Neutrophil (primary cell): Measurements from ENCODE around the gene PTPN4.

ENCODE experiments used
- H3K27ac ChIP-seq: fragments of 200-600 bp; sonication (generic); 2 replicates; pipeline ENCODE4 v1.5.1; 2016; ENCODE audit warnings: mild to moderate bottlenecking, moderate library complexity
- H3K27me3 ChIP-seq: fragments of 200-600 bp; sonication (generic); 2 replicates; pipeline ENCODE4 v1.6.0; 2016; ENCODE audit warnings: mild to moderate bottlenecking
- H3K36me3 ChIP-seq: fragments of 200-600 bp; sonication (generic); 2 replicates; pipeline ENCODE4 v1.5.1; 2017
- H3K4me1 ChIP-seq, 2 experiments: fragments of 200-600 bp in 1 of 2; sonication (generic) in 1 of 2; 1 replicate in 1 of 2; 2 replicates in 1 of 2; pipeline versions ENCODE4 v1.5.1 to v1.6.1; 2013 to 2016; ENCODE audit warnings: low read depth in 1 of 2, low read length in 1 of 2, mild to moderate bottlenecking in 1 of 2, moderate library complexity in 1 of 2; ENCODE audit not compliant: control insufficient read depth in 1 of 2, insufficient read depth in 1 of 2
- H3K4me3 ChIP-seq, 2 experiments: fragments of 200-600 bp in 1 of 2; sonication (generic) in 1 of 2; 1 replicate in 1 of 2; 2 replicates in 1 of 2; pipeline ENCODE4 v1.5.1; 2013 to 2016; ENCODE audit warnings: low read depth in 1 of 2, low read length in 1 of 2, mild to moderate bottlenecking in 1 of 2, moderate library complexity in 1 of 2
- H3K9me3 ChIP-seq: fragments of 200-600 bp; sonication (generic); 2 replicates; pipeline ENCODE4 v1.5.1; 2016
- TF ChIP-seq, protein P1 (sequence below): fragments of 200-600 bp; sonication (generic); IDR thresholded peaks from 2 replicates; pipeline ENCODE4 v1.5.1; 2016; ENCODE audit warnings: antibody characterized with exemption

The PTPN4 gene

DNA sequence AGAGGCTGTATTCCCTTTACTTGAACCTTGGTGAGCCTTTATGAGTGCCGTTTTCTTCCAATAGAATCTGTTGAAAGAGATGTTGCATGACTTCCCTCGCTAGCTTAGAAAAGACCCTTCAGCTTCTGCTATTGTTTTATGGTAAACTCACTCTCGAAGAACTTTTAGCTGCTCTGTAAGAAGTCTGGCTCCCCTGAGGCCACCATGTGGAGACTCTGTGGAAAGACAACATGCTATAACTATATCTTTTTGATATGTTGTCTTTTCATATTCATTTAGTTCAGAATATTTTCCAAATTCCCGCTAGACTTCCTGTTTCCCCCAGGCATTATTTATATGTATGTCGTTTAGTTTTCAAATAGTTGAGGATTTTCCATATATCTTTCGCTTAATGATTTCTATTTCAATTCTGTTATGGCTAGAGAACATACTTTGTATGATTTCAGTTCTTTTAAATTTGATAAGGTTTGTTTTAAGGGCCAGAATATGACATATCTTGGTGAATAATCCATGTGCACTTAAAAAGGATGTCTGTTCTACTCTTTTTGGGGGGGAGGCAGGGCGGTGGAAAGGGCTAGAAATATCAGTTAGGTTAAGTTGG, 64.1 kb downstream of the PTPN4 start:
- Histone ChIP-seq H3K4me1 (no peaks in the 10 kb centered on the region), H3K9me3 (no peaks in the 10 kb centered on the region), H3K4me3 (no peak overlapping the region), H3K36me3 (no peaks in the 10 kb centered on the region), H3K27ac (no peak overlapping the region), H3K27me3 (no peaks in the 10 kb centered on the region)
- TF ChIP-seq, protein P1, sequence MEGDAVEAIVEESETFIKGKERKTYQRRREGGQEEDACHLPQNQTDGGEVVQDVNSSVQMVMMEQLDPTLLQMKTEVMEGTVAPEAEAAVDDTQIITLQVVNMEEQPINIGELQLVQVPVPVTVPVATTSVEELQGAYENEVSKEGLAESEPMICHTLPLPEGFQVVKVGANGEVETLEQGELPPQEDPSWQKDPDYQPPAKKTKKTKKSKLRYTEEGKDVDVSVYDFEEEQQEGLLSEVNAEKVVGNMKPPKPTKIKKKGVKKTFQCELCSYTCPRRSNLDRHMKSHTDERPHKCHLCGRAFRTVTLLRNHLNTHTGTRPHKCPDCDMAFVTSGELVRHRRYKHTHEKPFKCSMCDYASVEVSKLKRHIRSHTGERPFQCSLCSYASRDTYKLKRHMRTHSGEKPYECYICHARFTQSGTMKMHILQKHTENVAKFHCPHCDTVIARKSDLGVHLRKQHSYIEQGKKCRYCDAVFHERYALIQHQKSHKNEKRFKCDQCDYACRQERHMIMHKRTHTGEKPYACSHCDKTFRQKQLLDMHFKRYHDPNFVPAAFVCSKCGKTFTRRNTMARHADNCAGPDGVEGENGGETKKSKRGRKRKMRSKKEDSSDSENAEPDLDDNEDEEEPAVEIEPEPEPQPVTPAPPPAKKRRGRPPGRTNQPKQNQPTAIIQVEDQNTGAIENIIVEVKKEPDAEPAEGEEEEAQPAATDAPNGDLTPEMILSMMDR: no peak

DNA sequence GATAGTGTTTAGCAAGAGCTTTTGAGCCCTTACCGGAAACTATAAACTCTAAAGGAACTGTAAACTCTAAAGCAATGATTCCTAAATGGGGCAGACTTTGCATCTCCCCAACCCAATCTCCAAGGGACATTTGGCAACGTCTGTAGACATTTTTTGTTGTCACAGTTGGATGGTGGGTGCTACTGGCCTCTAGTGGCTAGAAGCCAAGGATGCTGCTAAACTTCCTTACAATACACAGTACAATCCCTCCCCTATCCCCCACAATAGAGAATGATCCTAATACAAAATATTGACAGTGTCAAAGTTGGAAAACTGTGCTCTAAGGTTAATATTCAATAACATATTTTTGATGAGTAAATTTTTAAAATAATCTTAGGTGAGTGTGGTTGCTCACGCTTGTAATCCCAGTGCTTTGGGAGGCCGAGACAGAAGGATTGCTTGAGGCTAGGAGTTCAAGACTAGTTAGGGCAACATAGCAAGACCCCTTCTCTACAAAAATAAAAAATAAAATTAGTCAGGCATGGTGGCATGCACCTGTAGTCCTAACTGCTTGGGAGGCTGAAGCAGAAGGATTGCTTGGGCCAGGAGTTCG, 66.7 kb downstream of the PTPN4 start:
- no peaks in the 10 kb centered on the region for H3K36me3 ChIP-seq
- no peaks in the 10 kb centered on the region for H3K4me1 ChIP-seq
- no peak overlapping the region for H3K27ac ChIP-seq
- H3K27me3 ChIP-seq: no peaks in the 10 kb centered on the region
- TF ChIP-seq, protein P1: no peak
- no peak overlapping the region for H3K4me3 ChIP-seq
- H3K9me3 ChIP-seq: no peaks in the 10 kb centered on the region

DNA sequence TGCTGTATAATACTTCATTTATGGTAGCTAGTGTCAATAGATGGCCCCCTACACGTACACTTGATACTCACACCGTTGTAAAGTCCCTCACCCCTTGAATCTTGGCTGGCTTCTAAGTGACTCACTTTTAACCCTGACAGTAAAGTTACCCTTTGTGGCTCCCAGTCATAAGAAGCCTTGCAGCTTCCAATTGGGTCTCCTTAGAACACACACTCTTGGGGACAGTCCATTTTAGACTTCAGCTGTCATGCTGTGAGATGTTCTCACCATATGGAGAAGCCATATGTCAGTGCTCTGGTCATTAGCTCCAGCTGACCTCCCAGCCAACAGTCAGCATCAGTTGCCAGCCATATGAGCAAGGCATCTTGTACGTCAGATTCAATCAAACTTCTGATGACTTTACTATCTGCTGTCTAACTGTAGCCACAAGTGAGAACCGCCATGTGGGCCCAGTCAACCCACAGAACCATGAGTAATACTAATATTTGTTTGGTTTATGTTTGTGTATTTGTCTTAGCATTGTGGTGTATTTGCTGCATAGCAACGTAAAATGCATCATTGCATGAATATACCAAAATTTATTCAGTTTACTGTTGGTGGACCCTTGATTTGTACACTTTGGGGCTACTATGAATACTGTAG, 68.3 kb downstream of the PTPN4 start:
- Histone ChIP-seq H3K36me3 (no peaks in the 10 kb centered on the region), H3K4me1 (no peaks in the 10 kb centered on the region), H3K9me3 (no peaks in the 10 kb centered on the region), H3K27me3 (no peaks in the 10 kb centered on the region), H3K4me3 (no peak overlapping the region), H3K27ac (no peak overlapping the region)
- TF ChIP-seq, protein P1: no peak

- Histone ChIP-seq H3K36me3 (no peaks in the 10 kb centered on the region), H3K9me3 (no peaks in the 10 kb centered on the region), H3K4me3 (no peak overlapping the region), H3K27me3 (no peaks in the 10 kb centered on the region), H3K27ac (no peak overlapping the region), H3K4me1 (no peaks in the 10 kb centered on the region)
- TF ChIP-seq, protein P1: no peak
Measured at GRCh38 chr2:119836455-119837142, 76.9 kb downstream of the PTPN4 start.

GRCh38 chr2:119837350-119837749, 77.6 kb downstream of the PTPN4 start:
- Histone ChIP-seq H3K4me1 (no peaks in the 10 kb centered on the region), H3K4me3 (no peak overlapping the region), H3K9me3 (no peaks in the 10 kb centered on the region), H3K27ac (no peak overlapping the region), H3K36me3 (no peaks in the 10 kb centered on the region), H3K27me3 (no peaks in the 10 kb centered on the region)
- TF ChIP-seq, protein P1: no peak
